Stimulated activated effector memory CD8-positive, alpha-beta T cell treated with anti-CD3 and anti-CD28 coated beads, Interleukin-12 subunit alpha, Interleukin-12 subunit beta, amount 100 ng/mL, for 72 hours (primary cell): ENCODE data around the gene PITX3.

Experiments used
- ATAC-seq: fragments of 150-1000 bp; cut with Tn5 transposase; 2 replicates; pipeline ENCODE4 v1.10.0; 2021
- DNase-seq, 2 donors: peaks; one replicate each; pipeline ENCODE4 v3.0.0; 2021 to 2022; ENCODE audit warnings: low spot score in 2 of 2
- H3K27ac Mint-ChIP-seq: one replicate; pipeline ENCODE4 v1.8.0; 2022; ENCODE audit warnings: mild to moderate bottlenecking, mixed read lengths
- H3K36me3 Mint-ChIP-seq: one replicate; pipeline ENCODE4 v1.8.0; 2022; ENCODE audit warnings: mild to moderate bottlenecking, mixed read lengths
- H3K4me1 Mint-ChIP-seq: one replicate; pipeline ENCODE4 v1.8.0; 2022; ENCODE audit warnings: mixed read lengths
- H3K4me3 Mint-ChIP-seq: one replicate; pipeline ENCODE4 v1.8.0; 2022; ENCODE audit warnings: mild to moderate bottlenecking, mixed read lengths
- H3K9me3 Mint-ChIP-seq: one replicate; pipeline ENCODE4 v1.8.0; 2022; ENCODE audit warnings: mixed read lengths

The PITX3 gene

DNA sequence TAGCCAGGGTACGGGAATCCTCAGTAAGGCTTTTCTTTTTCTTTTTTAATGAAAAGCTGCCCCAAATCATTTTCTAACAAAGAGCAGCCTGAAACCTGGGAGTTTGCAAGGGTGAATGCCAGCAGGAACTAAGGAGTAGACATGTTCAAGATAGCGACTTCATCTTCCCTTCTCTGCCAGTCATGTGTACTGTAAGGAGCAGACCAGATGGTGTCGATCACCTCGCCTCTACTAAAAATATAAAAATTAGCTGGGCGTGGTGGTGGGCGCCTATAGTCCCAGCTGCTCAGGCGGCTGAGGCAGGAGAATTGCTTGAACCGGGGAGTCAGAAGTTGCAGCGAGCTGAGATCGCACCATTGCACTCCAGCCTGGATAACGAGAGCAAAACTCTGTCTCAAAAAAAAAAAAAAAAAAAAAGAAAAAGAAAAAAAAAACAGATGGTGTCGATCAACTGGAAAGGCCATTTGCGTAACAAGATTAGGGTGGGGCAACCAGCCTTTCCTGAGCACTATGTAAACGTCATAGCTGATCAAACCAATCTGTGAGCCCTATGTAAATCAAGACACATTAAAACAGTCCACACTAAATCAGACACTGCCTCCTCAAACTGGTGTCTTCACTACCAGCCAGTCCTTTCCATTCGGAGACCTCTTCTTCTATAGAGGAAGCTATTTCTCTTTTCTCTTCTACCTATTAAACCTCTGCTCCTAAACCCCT, 55.3 kb downstream of the PITX3 start:
- H3K9me3 Mint-ChIP-seq, result no peaks in the 10 kb centered on the region
- ATAC-seq, result no peak
- H3K27ac Mint-ChIP-seq, result no peak overlapping the region
- H3K4me3 Mint-ChIP-seq, result no peak overlapping the region
- no peak for DNase-seq
- no peaks in the 10 kb centered on the region for H3K36me3 Mint-ChIP-seq
- peaks cover 17% of the 10 kb centered on the region for H3K4me1 Mint-ChIP-seq

DNA sequence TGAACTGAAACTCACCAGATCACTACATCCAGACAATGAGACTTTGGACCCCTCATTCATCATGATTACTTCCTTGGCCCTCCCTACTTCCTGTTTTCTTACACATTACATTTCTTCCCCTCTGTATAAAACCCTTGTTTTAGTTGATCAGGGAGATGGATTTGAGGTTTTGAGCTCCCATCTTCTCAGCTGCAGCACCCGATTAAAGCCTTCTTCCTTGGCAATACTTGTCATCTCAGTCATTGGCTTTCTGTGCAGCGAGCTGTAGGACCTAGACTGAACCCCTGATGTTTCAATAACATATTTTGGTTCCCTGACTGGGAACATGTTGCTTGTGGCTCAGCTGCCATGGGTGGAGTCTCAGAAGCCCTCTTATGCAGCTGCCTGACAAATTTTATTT, 56.0 kb downstream of the PITX3 start:
- no peak for DNase-seq
- H3K36me3 Mint-ChIP-seq, result no peaks in the 10 kb centered on the region
- no peaks in the 10 kb centered on the region for H3K9me3 Mint-ChIP-seq
- peaks cover 17% of the 10 kb centered on the region for H3K4me1 Mint-ChIP-seq
- ATAC-seq, result no peak
- no peak overlapping the region for H3K4me3 Mint-ChIP-seq
- no peak overlapping the region for H3K27ac Mint-ChIP-seq

DNA sequence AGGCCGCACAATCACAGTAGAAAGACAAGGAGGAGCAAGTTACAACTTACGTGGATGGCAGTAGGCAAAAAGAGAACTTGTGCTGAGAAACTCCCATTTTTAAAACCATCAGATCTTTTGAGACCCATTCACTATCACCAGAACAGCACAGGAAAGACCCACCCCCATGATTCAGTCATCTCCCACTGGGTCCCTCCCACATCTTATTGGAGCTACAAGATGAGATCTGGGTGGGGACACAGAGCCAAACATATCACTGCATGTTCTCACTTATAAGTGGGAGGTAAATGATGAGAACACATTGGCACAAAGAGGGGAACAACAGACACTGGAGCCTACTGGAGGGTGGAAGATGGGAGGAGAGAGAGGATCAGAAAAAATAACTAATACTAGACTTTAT, 56.7 kb downstream of the PITX3 start:
- H3K36me3 Mint-ChIP-seq, result no peaks in the 10 kb centered on the region
- peaks cover 15% of the 10 kb centered on the region for H3K4me1 Mint-ChIP-seq
- no peak for DNase-seq
- H3K27ac Mint-ChIP-seq, result no peak overlapping the region
- ATAC-seq, result no peak
- no peaks in the 10 kb centered on the region for H3K9me3 Mint-ChIP-seq
- H3K4me3 Mint-ChIP-seq, result no peak overlapping the region
